Sigmoid colon (tissue), 7 donors: ENCODE measurements around the gene SNX19. TPM values are rescaled to one million over a fixed set of nuclear protein-coding genes. Genes with fewer than 3 reads are reported as not detected.
A peak's percentile ranks its signal among the peaks of the same experiment; 100 is the strongest.

ENCODE experiments used
- DNase-seq: peaks from one replicate; pipeline ENCODE4 v3.0.0-alpha.2; 2019
- H3K27ac ChIP-seq, 4 donors: fragments of 200-600 bp; sonication (generic); one replicate each; pipeline ENCODE4 v1.5.1; 2016 to 2019; ENCODE audit warnings: mild to moderate bottlenecking in 1 of 4
- H3K27me3 ChIP-seq, 3 donors: fragments of 200-600 bp; sonication (generic); one replicate each; pipeline ENCODE4 v1.5.1; 2019; ENCODE audit warnings: mild to moderate bottlenecking in 1 of 3
- H3K36me3 ChIP-seq, 4 donors: fragments of 200-600 bp; sonication (generic); one replicate each; pipeline ENCODE4 v1.5.1; 2016 to 2019
- H3K4me1 ChIP-seq, 4 donors: fragments of 200-600 bp; sonication (generic); one replicate each; pipeline ENCODE4 v1.5.1; 2017 to 2019
- H3K4me3 ChIP-seq, 4 donors: fragments of 200-600 bp; sonication (generic); one replicate each; pipeline ENCODE4 v1.5.1; 2017 to 2019; ENCODE audit warnings: mild to moderate bottlenecking in 2 of 4, moderate library complexity in 1 of 4
- H3K9me3 ChIP-seq, 4 donors: fragments of 200-600 bp in 3 of 4; sonication (generic) in 3 of 4; one replicate each; pipeline versions ENCODE4 v1.5.1 to v1.6.1; 2013 to 2019
- EP300 ChIP-seq, 4 donors: sonication (generic); formaldehyde crosslinking; IDR thresholded peaks; one replicate each; pipeline ENCODE4 v1.6.1; 2017; ENCODE audit warnings: antibody characterized with exemption in 4 of 4
- POLR2A ChIP-seq, 2 donors: fragments of 450-650 bp; IDR thresholded peaks; one replicate each; pipeline ENCODE4 v1.6.1; 2016; ENCODE audit warnings: antibody characterized with exemption in 2 of 2, mild to moderate bottlenecking in 2 of 2, moderate library complexity in 2 of 2
- POLR2AphosphoS5 ChIP-seq, 4 donors: sonication (generic); formaldehyde crosslinking; IDR thresholded peaks; one replicate each; pipeline ENCODE4 v1.6.1; 2017; ENCODE audit warnings: antibody characterized with exemption in 4 of 4
- WGBS, 2 donors: extraction: QIAGEN DNeasy Blood & Tissue Kit; methylation state at CpG; one replicate each; pipeline ENCODE4 v1.1.7; 2013; 5-methylcytosine and 5-hydroxymethylcytosine counted together
- intact Hi-C: fragments of 100-400 bp; cut with DNase I; formaldehyde crosslinking; loops from one replicate; pipeline ENCODE4 v1.15.1; 2023
- polyA plus RNA-seq, 3 donors: library from polyadenylated mRNA; stranded (reverse); fragments of 200-250 nt; gene quantifications; one replicate each; pipeline ENCODE4 v1.2.3, GENCODE V29; 2013
- total RNA-seq, 4 donors: library from RNA; depleted of rRNA; stranded (reverse); fragments of >200 nt; gene quantifications; one replicate each; pipeline ENCODE4 v1.1.0, GENCODE V29; 2016
- TF ChIP-seq, protein P1 (sequence below), 4 experiments: fragments of 450-650 bp in 3 of 4; fragments of 200-600 bp in 1 of 4; IDR thresholded peaks; one replicate each; pipeline ENCODE4 v1.5.1; 2016 to 2019; ENCODE audit warnings: antibody characterized with exemption in 4 of 4, mild to moderate bottlenecking in 3 of 4, moderate library complexity in 2 of 4
- donor health status: healthy with polysubstance abuse.
- donor health status: Bipolar disorder and iron deficiency.
- donor health status: healthy.

Gene SNX19
- total and polyA plus RNA-seq, 7 donors = 14.1 to 124 (median 72.1) TPM

DNA sequence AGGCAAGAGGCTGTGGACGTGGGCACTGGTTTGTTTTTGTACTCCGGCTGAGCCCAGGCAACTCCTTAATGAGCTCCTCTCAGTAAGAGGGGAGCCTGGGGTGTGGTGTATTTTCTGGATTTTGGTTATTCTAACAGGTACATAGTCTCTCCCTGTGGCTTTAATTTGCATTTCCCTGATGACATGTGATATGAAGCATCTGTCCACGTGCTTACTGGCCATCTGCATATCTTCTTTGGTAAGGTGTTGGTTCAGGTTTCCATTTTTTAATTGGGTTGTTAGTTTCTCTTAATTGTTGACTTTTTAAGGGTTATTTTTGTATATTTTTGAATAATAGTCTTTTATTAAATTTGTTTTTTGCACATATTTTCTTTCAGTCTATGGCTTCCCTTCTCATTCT, 30.8 kb upstream of the SNX19 start:
- no peak for DNase-seq
- TF ChIP-seq POLR2A (IDR thresholded peaks at IDR 0.05) (no peak), POLR2AphosphoS5 (IDR thresholded peaks at IDR 0.05) (no peak), EP300 (IDR thresholded peaks at IDR 0.05) (no peak)
- TF ChIP-seq, protein P1, sequence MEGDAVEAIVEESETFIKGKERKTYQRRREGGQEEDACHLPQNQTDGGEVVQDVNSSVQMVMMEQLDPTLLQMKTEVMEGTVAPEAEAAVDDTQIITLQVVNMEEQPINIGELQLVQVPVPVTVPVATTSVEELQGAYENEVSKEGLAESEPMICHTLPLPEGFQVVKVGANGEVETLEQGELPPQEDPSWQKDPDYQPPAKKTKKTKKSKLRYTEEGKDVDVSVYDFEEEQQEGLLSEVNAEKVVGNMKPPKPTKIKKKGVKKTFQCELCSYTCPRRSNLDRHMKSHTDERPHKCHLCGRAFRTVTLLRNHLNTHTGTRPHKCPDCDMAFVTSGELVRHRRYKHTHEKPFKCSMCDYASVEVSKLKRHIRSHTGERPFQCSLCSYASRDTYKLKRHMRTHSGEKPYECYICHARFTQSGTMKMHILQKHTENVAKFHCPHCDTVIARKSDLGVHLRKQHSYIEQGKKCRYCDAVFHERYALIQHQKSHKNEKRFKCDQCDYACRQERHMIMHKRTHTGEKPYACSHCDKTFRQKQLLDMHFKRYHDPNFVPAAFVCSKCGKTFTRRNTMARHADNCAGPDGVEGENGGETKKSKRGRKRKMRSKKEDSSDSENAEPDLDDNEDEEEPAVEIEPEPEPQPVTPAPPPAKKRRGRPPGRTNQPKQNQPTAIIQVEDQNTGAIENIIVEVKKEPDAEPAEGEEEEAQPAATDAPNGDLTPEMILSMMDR (IDR thresholded peaks at IDR 0.05) = no peak
- H3K4me3 ChIP-seq = no peak overlapping the region
- no peak overlapping the region for H3K27ac ChIP-seq
- intact Hi-C loops = no loop called here
- no peaks in the 10 kb centered on the region for H3K4me1 ChIP-seq
- no peaks in the 10 kb centered on the region for H3K27me3 ChIP-seq
- H3K9me3 ChIP-seq = no peaks in the 10 kb centered on the region
- H3K36me3 ChIP-seq = no peaks in the 10 kb centered on the region
- 54 to 75% methylated on average over 3 of the region's 3 CpGs for WGBS, 2 donors

DNA sequence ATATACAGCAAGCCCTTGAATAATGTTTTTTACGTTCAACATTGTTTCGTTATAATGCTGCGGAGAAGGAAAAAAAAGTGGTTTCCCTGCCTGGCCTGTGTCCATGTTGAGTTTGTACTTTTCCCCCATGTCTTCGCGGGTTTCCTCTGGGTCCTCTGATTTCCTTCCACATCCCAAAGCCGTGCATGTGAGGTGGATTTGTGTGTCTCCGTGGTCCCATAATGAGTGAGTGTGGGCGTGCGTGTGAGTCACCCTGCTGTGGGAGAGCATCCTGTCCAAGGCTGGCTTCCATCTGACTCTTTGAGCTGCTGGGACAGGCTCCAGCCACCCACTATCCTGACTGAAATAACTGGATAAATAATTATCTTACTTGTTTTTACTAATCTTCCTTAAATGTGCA, 29.6 kb upstream of the SNX19 start:
- Histone ChIP-seq H3K4me1 (no peaks in the 10 kb centered on the region), H3K4me3 (no peak overlapping the region), H3K36me3 (no peaks in the 10 kb centered on the region), H3K27ac (no peak overlapping the region), H3K9me3 (no peaks in the 10 kb centered on the region), H3K27me3 (no peaks in the 10 kb centered on the region)
- intact Hi-C loops = no loop called here
- peak; percentile 74 for DNase-seq
- TF ChIP-seq EP300 (IDR thresholded peaks at IDR 0.05) (no peak), POLR2AphosphoS5 (IDR thresholded peaks at IDR 0.05) (peak in 1 of 4 donors; percentile 6)
- TF ChIP-seq, protein P1 (IDR thresholded peaks at IDR 0.05) = no peak
- WGBS, 2 donors = 78% methylated on average over 9 of the region's 9 CpGs

DNA sequence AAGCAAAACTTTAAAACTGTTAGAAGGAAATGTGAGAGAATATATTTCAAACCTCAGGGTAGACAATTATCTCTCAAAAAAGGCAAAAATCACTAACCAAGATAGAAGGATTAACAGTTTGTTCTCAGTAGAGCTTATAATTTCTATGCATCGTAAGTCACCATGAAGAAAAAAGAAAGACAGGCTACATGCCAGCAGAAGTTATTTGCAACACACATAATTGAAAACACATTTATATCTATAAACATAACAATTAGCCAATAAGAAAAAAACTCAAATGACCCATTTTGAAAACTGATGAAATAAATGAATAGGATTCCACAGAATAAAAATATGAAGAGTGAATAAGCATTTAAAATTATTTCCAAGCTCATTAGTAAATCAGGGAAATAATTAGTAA, 24.4 kb upstream of the SNX19 start:
- no peak overlapping the region for H3K4me3 ChIP-seq
- intact Hi-C loops = no loop called here
- no peaks in the 10 kb centered on the region for H3K4me1 ChIP-seq
- no peaks in the 10 kb centered on the region for H3K27me3 ChIP-seq
- 77 to 80% methylated on average over 1 of the region's 1 CpG for WGBS, 2 donors
- TF ChIP-seq POLR2AphosphoS5 (IDR thresholded peaks at IDR 0.05) (no peak), EP300 (IDR thresholded peaks at IDR 0.05) (no peak), POLR2A (IDR thresholded peaks at IDR 0.05) (no peak)
- TF ChIP-seq, protein P1 (IDR thresholded peaks at IDR 0.05) = no peak
- no peaks in the 10 kb centered on the region for H3K36me3 ChIP-seq
- no peak overlapping the region for H3K27ac ChIP-seq
- no peaks in the 10 kb centered on the region for H3K9me3 ChIP-seq
- no peak for DNase-seq

DNA sequence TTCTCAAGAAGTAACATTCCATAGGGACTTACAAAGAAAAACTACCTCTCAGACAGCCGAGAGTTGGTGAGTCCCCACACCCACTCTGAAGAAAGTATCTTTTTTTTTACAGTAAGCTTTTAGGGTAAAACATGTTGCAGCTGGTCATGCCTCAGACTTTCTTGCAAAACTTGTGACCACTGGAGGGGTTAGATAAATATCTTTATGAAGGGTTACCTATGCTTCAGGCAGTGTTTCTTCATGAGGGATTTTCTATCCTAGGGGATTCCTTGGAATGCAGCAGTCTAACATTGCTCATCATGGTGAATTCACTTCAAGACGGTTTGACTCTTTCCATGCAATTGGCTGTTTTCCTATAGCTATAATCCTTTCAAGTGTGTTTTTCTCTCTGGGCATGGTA, 20.8 kb upstream of the SNX19 start:
- Histone ChIP-seq H3K4me3 (no peak overlapping the region), H3K27ac (no peak overlapping the region), H3K4me1 (no peaks in the 10 kb centered on the region), H3K36me3 (no peaks in the 10 kb centered on the region), H3K9me3 (no peaks in the 10 kb centered on the region), H3K27me3 (no peaks in the 10 kb centered on the region)
- intact Hi-C loops = no loop called here
- TF ChIP-seq POLR2A (IDR thresholded peaks at IDR 0.05) (no peak), POLR2AphosphoS5 (IDR thresholded peaks at IDR 0.05) (no peak), EP300 (IDR thresholded peaks at IDR 0.05) (no peak)
- TF ChIP-seq, protein P1 (IDR thresholded peaks at IDR 0.05) = no peak
- no peak for DNase-seq
- 52 to 80% methylated on average over 2 of the region's 2 CpGs for WGBS, 2 donors

DNA sequence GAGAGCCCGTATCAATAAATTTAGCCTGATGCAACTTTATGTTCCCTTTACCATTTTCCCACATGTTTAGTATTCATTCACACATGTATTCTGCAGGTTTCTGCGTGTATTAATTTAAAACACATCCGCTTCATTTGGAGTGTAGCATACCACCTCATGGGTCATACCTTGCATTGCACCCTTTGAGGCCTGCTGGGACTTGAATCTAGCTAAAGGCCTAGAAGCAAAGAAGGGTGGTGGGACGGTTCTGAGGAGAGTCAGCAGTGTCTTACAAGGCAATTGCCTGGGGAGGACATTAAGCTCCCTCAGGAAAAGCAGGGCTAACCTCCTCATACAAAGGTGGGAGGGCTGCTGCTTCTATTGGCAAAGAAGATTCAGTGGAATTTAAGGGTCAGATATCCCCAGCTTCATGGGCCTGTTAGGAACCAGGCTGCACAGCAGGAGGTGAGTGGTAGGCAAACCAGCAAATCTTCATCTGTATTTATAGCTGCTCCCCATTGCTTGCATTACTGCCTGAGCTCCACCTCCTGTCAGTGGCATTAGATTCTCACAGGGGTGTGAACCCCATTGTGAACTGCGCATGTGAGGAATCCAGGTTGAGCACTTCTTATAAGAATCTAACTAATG, 15.9 kb upstream of the SNX19 start:
- no peak for DNase-seq
- H3K4me3 ChIP-seq = no peak overlapping the region
- 89% methylated on average over 5 of the region's 5 CpGs for WGBS, 2 donors

More for the DNA sequence above, 15.9 kb upstream of the SNX19 start:
- Histone ChIP-seq H3K36me3 (no peaks in the 10 kb centered on the region), H3K9me3 (no peaks in the 10 kb centered on the region), H3K27me3 (no peaks in the 10 kb centered on the region), H3K27ac (no peak overlapping the region), H3K4me1 (no peaks in the 10 kb centered on the region)
- TF ChIP-seq POLR2AphosphoS5 (IDR thresholded peaks at IDR 0.05) = no peak
- TF ChIP-seq, protein P1 (IDR thresholded peaks at IDR 0.05) = no peak
- TF ChIP-seq POLR2A (IDR thresholded peaks at IDR 0.05) = no peak
- TF ChIP-seq EP300 (IDR thresholded peaks at IDR 0.05) = no peak
- intact Hi-C loops = no loop called here
